ACHN (cell line): ENCODE data around the gene TTLL8.

ENCODE experiments used
- DNase-seq: peaks from one replicate; pipeline ENCODE4 v3.0.0-alpha.2; 2015
- in situ Hi-C: cut with HindIII; loops from 2 replicates; pipeline ENCODE4 v1.10.0; 2017; ENCODE audit warnings: low sequenced_read_pairs, low pct_ligation_motif_present, low pct_unique_long_range_greater_than_20kb

TTLL8 gene

DNA sequence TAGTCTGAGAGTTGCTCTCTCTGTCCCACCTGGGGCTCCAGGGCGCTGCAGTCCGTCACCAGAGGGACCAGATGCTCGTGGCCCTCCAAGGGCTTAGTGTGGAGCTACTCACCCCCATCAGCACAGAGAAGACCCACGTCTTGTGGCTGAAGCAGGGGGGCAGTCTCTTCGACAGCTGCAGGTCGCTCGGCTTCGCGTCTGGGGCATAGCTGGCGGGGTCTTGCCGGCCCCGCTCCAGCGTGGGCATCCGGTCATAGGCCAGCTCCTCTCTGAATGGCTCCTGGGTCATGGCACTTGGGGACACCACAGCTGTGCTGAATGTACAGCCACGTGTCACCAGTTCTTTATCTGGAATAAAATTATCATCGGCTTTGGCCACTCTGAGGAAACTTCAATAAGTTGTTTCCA, 26.5 kb upstream of the TTLL8 start:
- in situ Hi-C loops: no loop called here
- DNase-seq: no peak

DNA sequence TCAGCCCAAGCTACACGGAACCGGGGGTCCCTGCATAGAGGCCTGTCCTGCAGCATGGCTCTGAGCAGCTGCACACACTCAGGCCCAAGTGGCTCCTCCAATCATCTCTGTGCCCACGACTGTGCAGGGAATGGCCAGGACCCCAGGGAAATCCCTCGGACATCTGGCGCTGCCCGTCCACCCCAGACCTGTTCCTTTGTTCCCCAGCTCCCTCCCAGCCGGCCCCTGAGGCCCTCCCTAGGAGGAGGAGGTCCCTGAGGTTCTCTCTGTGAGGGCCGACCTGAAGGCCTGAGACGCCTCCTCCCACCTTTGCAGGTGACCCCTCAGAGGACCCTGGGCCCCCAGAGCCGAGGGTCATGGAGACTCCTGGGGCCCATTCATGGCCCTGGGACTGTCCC, 26.0 kb upstream of the TTLL8 start:
- DNase-seq: no peak
- in situ Hi-C loops: no loop called here

DNA sequence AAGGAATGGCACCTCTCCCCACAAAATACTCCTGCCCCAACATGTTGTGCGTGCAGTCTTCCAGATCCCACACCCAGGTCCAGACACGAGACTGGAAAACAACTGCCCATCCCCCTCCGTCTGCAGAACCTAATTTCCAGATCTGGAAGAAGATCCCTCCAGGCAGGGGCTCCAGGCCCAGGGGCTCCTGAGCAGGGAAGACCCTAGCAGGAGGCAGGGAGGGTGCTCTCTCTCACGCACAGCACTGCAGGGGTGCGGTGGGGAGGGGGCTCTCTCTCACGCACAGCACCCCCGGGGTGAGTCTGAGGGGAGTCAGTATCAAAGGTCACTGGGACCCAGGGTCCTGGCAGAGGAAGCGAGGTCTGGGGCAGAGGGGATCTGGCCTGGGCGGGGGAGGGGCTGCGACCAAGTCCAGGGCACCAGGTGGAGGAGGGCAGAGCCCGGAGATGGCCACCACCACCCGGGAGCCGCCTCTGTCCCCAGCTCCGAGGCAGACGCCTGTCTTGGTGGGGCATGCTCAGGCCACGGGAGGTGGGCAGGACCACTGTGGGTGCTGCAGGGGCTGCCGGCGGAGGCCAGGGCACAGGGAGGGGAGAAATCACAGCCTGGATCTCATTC, 25.5 kb upstream of the TTLL8 start:
- DNase-seq: no peak
- in situ Hi-C loops: no loop called here

DNA sequence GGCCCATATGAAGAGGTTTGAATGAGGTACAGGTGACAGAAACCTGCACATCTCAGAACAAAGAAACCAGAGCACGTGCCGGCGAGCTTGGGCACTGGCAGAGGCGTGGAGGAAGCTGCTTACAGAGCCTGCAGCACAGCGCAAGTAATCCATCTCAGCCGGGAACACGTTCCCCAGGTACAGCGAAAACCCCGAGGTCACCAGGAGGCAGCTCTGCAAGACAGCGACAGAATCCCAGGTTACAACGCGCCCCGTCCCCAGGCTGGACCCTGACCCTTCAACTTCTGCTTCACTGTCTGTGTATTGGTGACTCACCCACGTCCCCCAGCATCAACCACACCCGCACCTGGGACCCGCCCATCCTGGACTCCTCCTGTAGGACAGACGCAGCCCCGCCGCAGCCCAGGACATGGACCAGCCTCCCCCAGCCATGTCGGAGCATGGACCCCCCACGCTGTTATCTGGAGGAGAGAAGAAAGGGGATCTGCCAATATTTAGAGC, 24.9 kb upstream of the TTLL8 start:
- in situ Hi-C loops: no loop called here
- DNase-seq: no peak

DNA sequence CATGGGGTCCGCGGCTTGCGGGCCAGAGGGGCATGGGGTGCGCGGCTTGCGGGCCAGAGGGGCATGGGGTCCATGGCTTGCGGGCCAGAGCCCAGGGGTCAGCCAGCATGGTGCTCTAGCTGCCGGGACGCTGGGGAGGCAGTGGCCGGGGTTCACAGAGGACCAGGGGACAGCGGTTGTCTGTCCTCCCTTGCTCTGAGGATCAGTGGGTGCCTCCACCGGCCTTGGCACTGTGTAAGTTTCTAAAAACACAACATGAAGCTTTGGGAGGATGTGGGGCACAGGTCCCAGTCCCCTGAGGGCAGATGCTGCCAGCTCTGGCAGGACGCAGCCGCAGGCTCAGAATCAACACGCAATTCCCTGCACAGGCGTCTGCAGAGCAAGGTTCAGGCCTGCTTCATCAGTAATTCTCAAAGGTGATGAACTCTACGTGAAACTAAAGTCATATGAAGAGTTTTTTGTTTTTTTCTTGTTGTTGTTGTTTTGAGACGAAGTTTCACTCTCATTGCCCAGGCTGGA, 24.2 kb upstream of the TTLL8 start:
- in situ Hi-C loops: no loop called here
- DNase-seq: no peak

DNA sequence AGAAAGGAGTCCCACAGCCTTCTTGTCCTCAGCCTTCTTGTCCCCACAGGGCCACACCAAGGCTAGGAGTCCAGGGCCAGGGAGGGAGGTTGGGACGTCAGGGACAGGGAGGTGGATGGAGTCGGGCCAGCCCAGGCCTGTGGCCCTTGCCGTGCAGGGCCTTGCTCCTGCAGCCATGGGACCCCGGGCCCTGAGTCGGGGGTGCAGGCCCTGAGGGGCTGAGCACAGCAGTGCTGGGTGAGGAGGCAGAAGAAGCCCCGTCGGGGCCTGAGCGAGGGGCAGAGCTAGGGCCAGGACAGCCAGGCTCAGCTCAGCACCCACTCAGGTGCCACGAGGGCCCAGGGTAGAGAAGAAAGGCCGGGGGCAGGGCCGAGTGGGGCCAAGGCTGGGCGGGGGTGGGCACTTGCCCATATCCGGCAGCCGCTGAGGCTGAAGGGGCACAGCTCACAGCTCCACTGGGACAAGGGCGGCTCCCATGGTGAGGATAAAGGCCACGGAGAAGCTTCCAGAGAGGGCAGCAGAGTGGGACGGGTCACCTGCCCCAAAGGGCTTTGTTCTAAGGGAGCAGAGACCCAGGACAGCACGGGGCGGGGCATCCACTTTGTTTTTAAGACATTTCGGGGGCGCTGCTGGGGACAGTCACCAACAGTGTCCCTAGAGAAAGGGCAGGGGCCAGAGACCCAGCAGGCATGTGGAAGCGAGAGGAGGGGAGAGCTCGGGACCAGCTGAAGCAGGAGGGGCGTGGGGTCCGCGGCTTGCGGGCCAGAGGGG, 23.5 kb upstream of the TTLL8 start:
- in situ Hi-C loops: no loop called here
- no peak for DNase-seq

DNA sequence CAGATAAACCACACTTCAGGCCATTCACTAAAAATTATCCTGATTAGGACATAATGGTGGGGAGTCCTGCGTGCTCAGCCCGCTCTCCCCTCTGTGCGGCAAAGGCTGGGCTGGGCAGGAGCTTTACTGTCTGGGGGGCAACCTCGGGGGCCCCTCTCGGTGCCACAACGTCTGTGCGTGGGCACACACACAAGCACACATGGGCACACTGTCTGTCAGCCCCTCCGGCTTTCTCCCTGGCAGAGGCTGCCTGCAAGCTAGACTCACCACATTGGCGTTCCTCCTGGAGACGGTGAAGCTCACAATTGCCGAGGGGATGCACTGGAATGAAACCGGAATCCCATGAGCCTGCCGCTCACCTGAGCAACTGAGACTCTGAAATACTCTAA, 22.0 kb upstream of the TTLL8 start:
- in situ Hi-C loops: no loop called here
- no peak for DNase-seq

DNA sequence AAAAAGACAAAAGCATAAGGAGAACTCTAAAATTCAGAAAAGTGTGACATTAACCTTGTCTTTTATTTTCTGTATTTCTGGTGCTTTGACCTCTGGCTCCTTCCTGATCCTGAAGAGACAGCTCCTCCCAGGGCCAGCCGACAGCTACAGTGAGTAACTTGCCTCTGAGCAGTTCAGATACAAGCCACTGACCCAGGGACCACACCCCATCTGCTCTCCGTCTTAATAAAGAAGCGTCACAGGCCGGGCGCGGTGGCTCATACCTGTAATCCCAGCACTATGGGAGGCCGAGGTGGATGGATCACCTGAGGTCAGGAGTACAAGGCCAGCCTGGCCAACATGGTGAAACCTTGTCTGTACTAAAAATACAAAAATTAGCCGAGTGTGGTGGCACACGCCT, 20.7 kb upstream of the TTLL8 start:
- no peak for DNase-seq
- in situ Hi-C loops: no loop called here

DNA sequence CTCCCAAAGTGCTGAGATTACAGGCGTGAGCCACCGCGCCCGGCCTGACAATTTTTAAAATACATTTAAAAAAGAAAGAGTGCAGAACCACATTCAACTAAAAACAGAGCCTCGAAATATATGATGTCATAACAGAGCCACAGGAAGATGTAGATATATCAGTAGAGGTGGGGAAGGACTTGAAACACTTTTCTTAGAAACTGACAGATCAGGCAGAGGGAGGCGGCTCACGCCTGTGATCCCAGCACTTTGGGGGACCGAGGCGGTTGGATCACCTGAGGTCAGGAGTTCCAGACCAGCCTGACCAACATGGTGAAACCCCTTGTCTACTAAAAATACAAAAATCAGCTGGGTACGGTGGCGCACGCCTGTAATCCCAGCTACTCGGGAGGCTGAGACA, 20.1 kb upstream of the TTLL8 start:
- in situ Hi-C loops: no loop called here

DNA sequence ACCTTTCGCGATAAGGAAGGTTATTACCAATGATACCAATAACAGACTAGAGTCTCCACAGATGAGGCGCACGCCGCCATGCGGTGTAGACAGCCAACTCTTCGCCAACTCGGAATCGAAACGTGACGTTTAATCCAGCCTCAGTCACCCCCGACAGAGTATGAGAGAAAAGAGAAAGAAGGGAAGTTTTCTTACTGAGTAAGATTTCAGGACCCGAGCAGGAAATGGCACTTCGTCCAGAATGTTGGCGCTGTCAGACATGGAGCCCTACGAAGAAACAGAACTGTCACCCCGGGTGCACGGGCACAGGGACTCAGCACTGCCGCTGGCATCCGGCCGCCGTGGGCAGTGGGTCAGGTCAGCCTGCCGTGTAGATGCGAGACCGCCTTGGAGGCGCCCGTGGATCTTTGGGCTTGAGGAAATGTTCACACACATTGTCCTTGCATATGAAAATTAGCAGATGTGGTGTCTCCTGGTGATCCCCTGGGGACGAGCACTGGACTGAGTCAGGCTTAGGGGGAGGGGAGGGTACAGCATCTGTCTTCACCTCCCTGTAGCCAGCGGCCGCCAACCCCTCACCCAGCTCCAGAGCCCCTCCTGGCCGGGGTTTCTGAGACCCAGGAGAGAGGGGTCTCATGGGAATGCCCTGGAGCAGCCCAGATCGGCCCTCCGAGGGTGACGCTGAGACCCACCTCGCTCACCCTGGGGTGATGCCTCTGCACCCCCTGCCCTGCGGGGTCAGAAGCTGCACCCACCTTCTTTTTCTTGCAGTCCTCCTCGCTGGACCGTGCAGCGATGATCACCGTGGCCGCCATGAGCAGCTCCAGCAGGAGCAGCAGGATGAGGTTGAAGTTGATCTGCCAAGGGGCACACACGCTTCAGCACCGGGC, 18.8 kb upstream of the TTLL8 start:
- DNase-seq: no peak
- in situ Hi-C loops: no loop called here

More for the DNA sequence above, 20.1 kb upstream of the TTLL8 start:
- DNase-seq: no peak

DNA sequence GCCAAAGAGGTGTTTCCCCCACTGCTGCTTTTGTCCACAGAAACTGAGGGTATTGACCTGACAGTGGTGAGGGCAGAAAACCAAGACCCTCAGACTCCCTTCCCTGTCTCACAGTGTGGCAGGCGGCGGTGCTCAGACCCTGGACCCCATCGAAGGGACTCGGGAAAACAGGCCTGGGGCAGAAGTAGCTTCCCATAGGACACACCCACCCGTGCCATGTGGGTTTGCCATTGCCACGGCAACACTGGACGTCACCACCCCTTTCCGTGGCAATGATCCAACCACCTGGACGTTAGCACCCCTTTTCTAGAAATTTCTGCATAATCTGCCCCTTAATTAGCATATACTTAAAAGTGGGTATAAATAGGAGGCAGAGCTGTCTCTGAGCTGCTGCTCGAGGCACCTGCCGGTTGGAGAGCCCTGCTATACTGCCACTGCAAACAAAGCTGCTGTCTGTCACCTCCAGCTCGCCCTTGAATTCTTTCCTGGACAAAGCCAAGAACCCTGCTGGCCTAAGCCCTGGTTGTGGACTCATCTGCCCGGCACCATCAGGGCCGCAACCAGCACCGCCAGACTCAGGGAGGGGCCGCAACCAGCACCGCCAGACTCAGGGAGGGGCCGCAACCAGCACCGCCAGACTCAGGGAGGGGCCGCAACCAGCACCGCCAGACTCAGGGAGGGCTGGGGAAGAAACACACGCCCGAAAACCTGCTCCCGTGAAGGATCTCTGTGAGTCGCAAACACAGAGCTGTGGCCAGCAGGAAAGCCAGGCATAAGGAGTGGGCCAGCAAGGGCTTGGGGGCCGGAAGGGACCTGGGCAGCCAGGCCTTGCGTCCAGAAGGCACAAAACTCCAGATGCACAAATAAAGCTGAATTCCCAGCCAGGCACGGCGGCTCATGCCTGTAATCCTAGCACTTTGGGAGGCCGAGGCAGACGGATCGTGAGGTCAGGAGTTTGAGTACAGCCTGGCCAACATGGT, 16.7 kb upstream of the TTLL8 start:
- in situ Hi-C loops: no loop called here
- no peak for DNase-seq

DNA sequence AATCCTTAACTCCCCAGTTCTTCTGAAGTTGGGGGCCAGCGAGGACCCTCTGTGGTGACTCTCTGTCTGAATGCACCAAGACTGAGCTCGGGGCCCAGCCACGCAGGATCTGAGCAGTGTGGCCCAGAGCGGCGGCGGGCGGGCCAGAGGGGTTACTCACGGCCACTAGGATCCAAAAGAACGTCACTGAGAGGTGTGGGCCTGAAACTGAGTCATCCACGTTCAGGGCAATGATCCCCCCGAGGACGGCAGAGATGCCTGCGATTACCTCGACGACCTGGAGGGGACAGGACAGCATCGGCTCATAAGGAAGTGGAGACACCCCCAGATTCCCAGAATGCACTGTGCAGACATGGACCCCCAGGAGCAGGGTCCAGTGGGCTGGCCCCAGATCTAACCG, 16.0 kb upstream of the TTLL8 start:
- no peak for DNase-seq
- in situ Hi-C loops: no loop called here

DNA sequence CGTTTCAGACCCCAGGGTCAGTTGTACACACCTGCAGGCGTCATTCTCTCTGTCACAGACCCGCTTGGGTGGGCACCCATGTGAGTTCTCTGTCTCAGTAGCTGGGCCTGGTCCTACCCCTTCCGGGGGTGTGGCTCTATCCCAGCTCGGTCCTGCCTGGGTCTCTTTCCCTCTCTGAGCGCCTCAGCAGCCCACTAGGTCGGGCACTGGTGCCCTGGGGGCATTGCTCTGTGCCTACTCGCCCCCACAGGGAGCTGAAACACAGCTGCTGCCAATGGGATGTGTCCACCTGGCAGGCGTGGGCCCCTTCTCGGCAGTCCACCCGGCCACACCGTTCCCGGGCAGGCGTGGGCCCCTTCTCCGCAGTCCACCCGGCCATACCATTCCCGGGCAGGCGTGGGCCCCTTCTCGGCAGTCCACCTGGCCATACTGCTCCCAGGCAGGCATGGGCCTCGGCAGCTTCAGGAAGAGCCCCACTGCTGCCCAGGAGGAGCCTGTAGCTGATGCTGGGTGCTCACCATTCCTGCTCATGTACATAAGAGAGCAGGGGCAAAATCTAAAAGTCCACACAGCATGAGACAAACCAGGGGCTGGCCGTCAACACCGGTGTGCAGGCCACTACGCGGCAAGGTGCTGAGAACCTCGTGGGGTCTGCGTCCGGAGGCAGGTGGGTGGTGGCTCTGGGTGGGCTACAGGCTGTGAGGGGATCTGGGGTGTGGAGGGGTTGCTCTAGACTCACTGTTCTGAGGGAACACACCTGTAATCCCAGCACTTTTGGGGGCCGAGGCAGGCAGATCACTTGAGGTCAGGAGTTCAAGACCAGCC, 14.8 kb upstream of the TTLL8 start:
- DNase-seq: no peak
- in situ Hi-C loops: no loop called here

DNA sequence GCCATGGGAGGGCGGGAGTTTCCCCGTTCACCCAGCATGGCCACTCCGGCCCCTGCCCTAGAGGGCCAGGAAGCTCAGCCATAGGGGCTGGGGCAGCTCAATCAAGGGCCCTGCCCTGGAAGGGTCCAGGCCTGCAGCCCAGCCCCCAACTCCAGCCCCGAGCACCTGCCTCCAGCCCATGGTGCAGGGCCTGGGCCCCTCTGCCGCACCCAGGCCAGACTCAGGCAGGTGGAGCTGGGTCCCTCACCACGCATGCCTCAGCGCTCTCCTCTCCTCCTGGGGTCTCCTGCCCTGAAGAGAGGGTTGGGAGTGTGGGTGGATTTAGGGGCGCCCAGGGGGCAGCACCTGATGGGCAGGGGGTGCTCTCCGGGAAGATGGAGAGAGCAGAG, 14.1 kb upstream of the TTLL8 start:
- DNase-seq: no peak
- in situ Hi-C loops: no loop called here

DNA sequence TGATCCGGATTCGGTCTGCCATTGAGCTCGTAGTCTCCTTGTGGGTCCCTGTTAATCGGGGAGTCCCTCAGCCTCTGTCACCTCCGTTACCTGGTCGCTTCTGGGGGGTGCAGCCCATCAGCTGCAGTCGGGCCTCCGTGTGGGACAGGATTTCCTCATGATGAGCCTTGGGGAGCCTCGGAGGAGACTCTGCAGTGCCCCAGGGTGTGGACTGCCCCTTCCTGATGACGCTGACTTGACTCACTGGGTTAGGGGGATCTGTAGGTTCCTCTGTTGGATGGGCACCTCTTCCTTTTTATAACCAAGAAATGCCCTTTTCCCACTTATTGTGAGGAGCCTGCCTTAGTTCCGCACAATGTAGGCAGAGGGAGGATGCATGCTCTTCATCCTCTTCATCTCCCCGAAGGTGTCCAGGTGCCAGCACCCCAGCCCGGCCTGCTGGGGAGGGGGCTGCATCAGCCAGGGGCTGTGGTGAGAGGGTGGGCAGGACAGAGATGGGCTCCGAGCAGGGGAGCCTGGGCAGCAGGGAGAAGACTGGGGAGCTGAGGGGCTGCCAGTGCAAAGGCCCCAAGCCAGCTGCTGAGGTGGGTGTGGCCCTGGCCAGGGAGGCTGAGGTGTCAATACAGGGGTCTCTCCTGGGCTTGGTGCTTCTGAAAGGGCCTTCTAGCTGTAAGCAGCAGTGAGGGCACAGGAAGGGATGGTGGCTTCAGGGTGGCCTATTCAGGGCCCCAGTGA, 13.5 kb upstream of the TTLL8 start:
- DNase-seq: no peak
- in situ Hi-C loops: no loop called here

DNA sequence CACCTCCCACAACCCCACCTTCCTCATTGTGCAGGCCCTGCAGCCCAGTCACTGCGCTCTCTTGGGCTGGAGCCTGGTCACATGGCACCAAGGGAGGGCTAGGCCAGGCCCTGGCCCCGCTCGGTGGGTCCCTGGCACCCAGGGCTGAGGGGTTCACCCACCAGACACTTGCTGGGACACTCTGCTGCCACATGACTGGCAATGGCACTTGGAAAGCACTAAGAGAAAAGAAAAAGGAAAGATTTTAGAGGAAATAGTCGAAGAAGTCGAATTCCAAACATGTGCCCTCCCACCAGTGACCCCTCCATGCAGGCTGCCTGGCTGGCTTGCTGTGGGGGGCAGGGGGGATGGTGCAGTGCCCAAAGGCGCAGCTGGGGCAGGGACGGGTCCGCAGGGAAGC, 12.3 kb upstream of the TTLL8 start:
- no peak for DNase-seq
- in situ Hi-C loops: no loop called here

DNA sequence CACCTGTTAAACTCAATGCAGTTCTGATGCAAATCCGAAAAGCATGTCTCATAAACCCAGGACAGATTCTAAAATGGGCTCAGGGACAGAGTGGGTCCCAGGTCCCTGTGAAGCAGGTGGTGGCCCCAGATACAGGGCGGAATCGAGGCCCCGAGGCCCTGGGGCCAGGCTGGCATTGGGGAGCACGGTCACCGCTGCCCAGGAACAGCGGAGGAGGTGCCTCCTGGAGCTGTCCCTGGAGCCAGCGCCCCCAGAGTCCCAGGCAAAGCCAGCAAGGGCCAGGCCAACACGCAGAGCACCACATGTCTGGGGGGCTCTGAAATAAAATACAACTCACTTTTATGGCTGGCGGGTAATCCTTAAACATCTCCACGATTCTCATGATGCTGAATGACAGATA, 10.0 kb upstream of the TTLL8 start:
- in situ Hi-C loops: no loop called here
- DNase-seq: no peak
